Endothelial cell of umbilical vein (primary cell): Measurements from ENCODE around the gene ERBB4. TPM values are rescaled to one million over a fixed set of nuclear protein-coding genes. Genes with fewer than 3 reads are reported as not detected.

Experiments
- BruUV-seq: library from RNA; stranded (reverse); fragments of 400-500 nt; replicated peaks from 2 replicates; lab custom pipeline; 2021; lab: Mats Ljungman, UMichigan
- CTCF ChIA-PET: fragments of 300-600, 350-600 bp; sonication (Branson Sonifier 250); formaldehyde crosslinking; loops from one replicate; lab custom pipeline; 2021; ENCODE audit warnings: antibody characterized with exemption, inconsistent platforms; lab: Charles Lee
- POLR2A ChIA-PET: fragments of 300-600, 350-600 bp; sonication (Branson Sonifier 250); formaldehyde crosslinking; loops from one replicate; lab custom pipeline; 2021; ENCODE audit warnings: antibody characterized with exemption, inconsistent platforms; lab: Charles Lee
- DNase-seq: peaks from one replicate; pipeline ENCODE4 v3.0.0-alpha.2; 2011; ENCODE audit warnings: low read depth, low spot score
- FAIRE-seq: peaks from 2 replicates; lab custom pipeline; 2011; peaks lifted over from hg19 to GRCh38; lab: Jason Lieb, UNC
- H2AFZ ChIP-seq: 2 replicates; pipeline ENCODE4 v1.6.0; 2012; ENCODE audit warnings: low read depth, low read length, control low read depth, inconsistent platforms
- H3K27ac ChIP-seq: 2 replicates; pipeline ENCODE4 v1.5.1; 2011; ENCODE audit warnings: low read depth, mild to moderate bottlenecking, control low read depth, low read length, moderate library complexity; ENCODE audit not compliant: insufficient read depth
- H3K27me3 ChIP-seq, 2 experiments: 2 replicates each; pipeline versions ENCODE4 v1.6.0 to v1.6.1; 2011; ENCODE audit warnings: low read length in 2 of 2, mixed read lengths in 1 of 2; ENCODE audit not compliant: control insufficient read depth in 2 of 2, insufficient read depth in 2 of 2
- H3K36me3 ChIP-seq, 2 experiments: 2 replicates in 1 of 2; 3 replicates in 1 of 2; pipeline ENCODE4 v1.5.1; 2011; ENCODE audit warnings: low read length in 2 of 2, mild to moderate bottlenecking in 1 of 2, moderate library complexity in 1 of 2; ENCODE audit not compliant: control insufficient read depth in 2 of 2, insufficient read depth in 2 of 2; ENCODE audit errors: extremely low read depth in 1 of 2
- H3K4me1 ChIP-seq: 3 replicates; pipeline ENCODE4 v1.5.1; 2011; ENCODE audit warnings: mild to moderate bottlenecking, low read length; ENCODE audit not compliant: control insufficient read depth, insufficient read depth; ENCODE audit errors: extremely low read depth
- H3K4me2 ChIP-seq: 2 replicates; pipeline ENCODE4 v1.6.1; 2011; ENCODE audit warnings: low read length, control low read depth, mixed read lengths; ENCODE audit not compliant: insufficient read depth
- H3K4me3 ChIP-seq, 3 experiments: fragments of 200-600 bp in 1 of 3; sonication (generic), shearing (Covaris generic) in 1 of 3; replicated peaks in 1 of 3; 2 replicates each; pipeline ENCODE4 v1.5.1; 2011 to 2016; ENCODE audit warnings: control low read depth in 3 of 3, low read length in 3 of 3, mild to moderate bottlenecking in 2 of 3, inconsistent platforms in 1 of 3, low read depth in 1 of 3, moderate library complexity in 1 of 3; ENCODE audit not compliant: insufficient read depth in 1 of 3
- H3K79me2 ChIP-seq: 2 replicates; pipeline ENCODE4 v1.6.0; 2012; ENCODE audit warnings: low read length, inconsistent platforms; ENCODE audit not compliant: control insufficient read depth, insufficient read depth
- H3K9ac ChIP-seq: replicated peaks from 2 replicates; pipeline ENCODE3; 2011; ENCODE audit warnings: low read length, control low read depth; ENCODE audit not compliant: insufficient read depth; ENCODE audit errors: extremely low read depth
- H3K9me1 ChIP-seq: replicated peaks from 3 replicates; pipeline ENCODE4 v1.6.0; 2011; ENCODE audit warnings: mild to moderate bottlenecking, low read length; ENCODE audit not compliant: control insufficient read depth, insufficient read depth; ENCODE audit errors: extremely low read depth
- H3K9me3 ChIP-seq: replicated peaks from 2 replicates; pipeline ENCODE4 v1.5.1; 2012; ENCODE audit warnings: low read length, inconsistent platforms; ENCODE audit not compliant: control insufficient read depth, insufficient read depth
- H4K20me1 ChIP-seq: replicated peaks from 2 replicates; pipeline ENCODE3; 2011; ENCODE audit warnings: mild to moderate bottlenecking, low read length; ENCODE audit not compliant: control insufficient read depth, insufficient read depth; ENCODE audit errors: extremely low read depth
- EZH2 ChIP-seq: IDR thresholded peaks from 2 replicates; pipeline ENCODE4 v1.6.1; 2012; ENCODE audit warnings: borderline replicate concordance, low read depth, mild to moderate bottlenecking, moderate library complexity, low read length, inconsistent platforms; ENCODE audit not compliant: severe bottlenecking
- FOS ChIP-seq: IDR thresholded peaks from 2 replicates; pipeline ENCODE4 v1.6.1; 2011; ENCODE audit warnings: mild to moderate bottlenecking, low read length, moderate library complexity, borderline replicate concordance; ENCODE audit not compliant: insufficient read depth
- GATA2 ChIP-seq: IDR thresholded peaks from 2 replicates; pipeline ENCODE4 v1.7.0; 2011; ENCODE audit warnings: low read depth, mild to moderate bottlenecking, moderate library complexity, mixed read lengths, low read length; ENCODE audit not compliant: insufficient read length, insufficient read depth
- JUN ChIP-seq: IDR thresholded peaks from 2 replicates; pipeline ENCODE4 v1.6.1; 2011; ENCODE audit warnings: borderline replicate concordance, low read depth; ENCODE audit not compliant: insufficient read length, insufficient read depth
- MYC ChIP-seq: IDR thresholded peaks from one replicate; pipeline ENCODE4 v1.6.1; 2011; ENCODE audit warnings: mild to moderate bottlenecking, low read depth, low read length
- POLR2A ChIP-seq: IDR thresholded peaks from 2 replicates; pipeline ENCODE4 v1.6.1; 2012; ENCODE audit warnings: low read depth, mild to moderate bottlenecking, control low read depth, low read length
- POLR2AphosphoS5 ChIP-seq: IDR thresholded peaks from 2 replicates; pipeline ENCODE4 v1.6.1; 2012; ENCODE audit warnings: low read depth, mild to moderate bottlenecking, control low read depth, low read length, moderate library complexity; ENCODE audit not compliant: insufficient read depth
- dilution Hi-C: fragments of 300-500 bp; cut with MboI; formaldehyde crosslinking; loops from one replicate; pipeline ENCODE4 v1.15.0; 2019; ENCODE audit warnings: low sequenced_read_pairs; ENCODE audit not compliant: extremely low pct_ligation_motif_present
- intact Hi-C: fragments of 100-400 bp; cut with micrococcal nuclease; formaldehyde crosslinking; loops from one replicate; pipeline ENCODE4 v1.10.0; 2022
- polyA plus RNA-seq, 4 experiments: library from polyadenylated mRNA; depleted of rRNA in 3 of 4; stranded (reverse) in 3 of 4; unstranded in 1 of 4; fragments of >200 nt; gene quantifications; 2 replicates each; pipeline versions ENCODE4 v1.2.1 to v1.2.3, GENCODE V29; 2011 to 2012; ENCODE audit warnings: missing spikeins in 1 of 4
- total RNA-seq: library from RNA; stranded (reverse); gene quantifications from 2 replicates; pipeline ENCODE4 v1.2.3, GENCODE V29; 2021
- TF ChIP-seq, protein P1 (sequence below), 2 donors: IDR thresholded peaks; 1 replicate in 1 of 2; 2 replicates in 1 of 2; pipeline ENCODE4 v1.5.1; 2011; ENCODE audit warnings: low read length in 2 of 2, mild to moderate bottlenecking in 2 of 2, moderate library complexity in 2 of 2, control low read depth in 1 of 2, inconsistent platforms in 1 of 2, low read depth in 1 of 2; ENCODE audit not compliant: insufficient read depth in 1 of 2; ENCODE audit errors: extremely low read depth in 1 of 2
- TF ChIP-seq, protein P2 (sequence below): IDR thresholded peaks from 2 replicates; pipeline ENCODE4 v1.6.1; 2011; ENCODE audit not compliant: insufficient read depth, insufficient read length

Gene ERBB4
- total and polyA plus RNA-seq, 2 donors (not counting 3 experiments of a cell fraction or from before 2014, with no cell fraction given): 0.01 to 0.27 TPM

DNA sequence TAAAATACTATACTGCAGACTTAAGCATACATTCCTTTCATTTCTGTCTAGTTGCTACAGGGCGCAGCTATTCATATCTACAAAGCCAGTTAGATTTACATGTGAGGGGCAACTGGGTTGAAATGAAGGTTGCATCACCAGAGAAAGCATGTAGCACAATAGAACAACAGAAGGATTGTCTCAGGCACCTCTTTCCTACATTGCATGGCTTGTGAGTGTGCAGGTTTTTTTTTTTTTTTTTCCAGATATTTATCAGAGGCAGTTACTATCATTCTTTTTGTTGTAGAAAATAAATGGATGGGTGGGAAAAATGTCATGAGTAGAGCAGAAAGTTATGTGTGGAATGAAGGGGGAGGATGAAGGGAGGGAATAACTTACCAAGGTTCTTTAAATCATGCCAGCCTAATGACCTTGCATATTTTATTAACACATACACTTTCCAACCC is 86.8 kb downstream of the ERBB4 start:
- FAIRE-seq: no peak
- dilution Hi-C loops: no loop called here

More for the DNA sequence above, 86.8 kb downstream of the ERBB4 start:
- Histone ChIP-seq H3K27me3 (no peaks in the 10 kb centered on the region), H3K27ac (no peak overlapping the region), H3K4me3 (no peak overlapping the region), H2AFZ (no peak overlapping the region), H4K20me1 (no peaks in the 10 kb centered on the region), H3K9me3 (no peaks in the 10 kb centered on the region), H3K9ac (no peak overlapping the region), H3K79me2 (no peaks in the 10 kb centered on the region), H3K36me3 (no peaks in the 10 kb centered on the region), H3K4me1 (no peaks in the 10 kb centered on the region), H3K4me2 (no peak overlapping the region), H3K9me1 (no peaks in the 10 kb centered on the region)
- intact Hi-C loops: no loop called here
- TF ChIP-seq POLR2A (no peak), MYC (no peak), FOS (no peak), EZH2 (no peak), JUN (no peak), POLR2AphosphoS5 (no peak), GATA2 (no peak)
- TF ChIP-seq, protein P1, sequence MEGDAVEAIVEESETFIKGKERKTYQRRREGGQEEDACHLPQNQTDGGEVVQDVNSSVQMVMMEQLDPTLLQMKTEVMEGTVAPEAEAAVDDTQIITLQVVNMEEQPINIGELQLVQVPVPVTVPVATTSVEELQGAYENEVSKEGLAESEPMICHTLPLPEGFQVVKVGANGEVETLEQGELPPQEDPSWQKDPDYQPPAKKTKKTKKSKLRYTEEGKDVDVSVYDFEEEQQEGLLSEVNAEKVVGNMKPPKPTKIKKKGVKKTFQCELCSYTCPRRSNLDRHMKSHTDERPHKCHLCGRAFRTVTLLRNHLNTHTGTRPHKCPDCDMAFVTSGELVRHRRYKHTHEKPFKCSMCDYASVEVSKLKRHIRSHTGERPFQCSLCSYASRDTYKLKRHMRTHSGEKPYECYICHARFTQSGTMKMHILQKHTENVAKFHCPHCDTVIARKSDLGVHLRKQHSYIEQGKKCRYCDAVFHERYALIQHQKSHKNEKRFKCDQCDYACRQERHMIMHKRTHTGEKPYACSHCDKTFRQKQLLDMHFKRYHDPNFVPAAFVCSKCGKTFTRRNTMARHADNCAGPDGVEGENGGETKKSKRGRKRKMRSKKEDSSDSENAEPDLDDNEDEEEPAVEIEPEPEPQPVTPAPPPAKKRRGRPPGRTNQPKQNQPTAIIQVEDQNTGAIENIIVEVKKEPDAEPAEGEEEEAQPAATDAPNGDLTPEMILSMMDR (IDR thresholded peaks at IDR 0.05; ENCODE audit: extremely low read depth in 1 of 2, insufficient read depth in 1 of 2, low read depth in 1 of 2, low read length in 2 of 2): no peak
- TF ChIP-seq, protein P2, sequence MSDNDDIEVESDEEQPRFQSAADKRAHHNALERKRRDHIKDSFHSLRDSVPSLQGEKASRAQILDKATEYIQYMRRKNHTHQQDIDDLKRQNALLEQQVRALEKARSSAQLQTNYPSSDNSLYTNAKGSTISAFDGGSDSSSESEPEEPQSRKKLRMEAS: no peak
- POLR2A ChIA-PET: no interaction called here
- DNase-seq: peak; percentile 8
- CTCF ChIA-PET: no interaction called here
- no TSS peak for BruUV-seq
